ENCODE measurements around the gene CBX3.
"Not testable (repeated sequence)": the region's sequence is repeated elsewhere in the genome, so short reads cannot be mapped to it uniquely, and the experiment has no call there.

CBX3 gene

DNA sequence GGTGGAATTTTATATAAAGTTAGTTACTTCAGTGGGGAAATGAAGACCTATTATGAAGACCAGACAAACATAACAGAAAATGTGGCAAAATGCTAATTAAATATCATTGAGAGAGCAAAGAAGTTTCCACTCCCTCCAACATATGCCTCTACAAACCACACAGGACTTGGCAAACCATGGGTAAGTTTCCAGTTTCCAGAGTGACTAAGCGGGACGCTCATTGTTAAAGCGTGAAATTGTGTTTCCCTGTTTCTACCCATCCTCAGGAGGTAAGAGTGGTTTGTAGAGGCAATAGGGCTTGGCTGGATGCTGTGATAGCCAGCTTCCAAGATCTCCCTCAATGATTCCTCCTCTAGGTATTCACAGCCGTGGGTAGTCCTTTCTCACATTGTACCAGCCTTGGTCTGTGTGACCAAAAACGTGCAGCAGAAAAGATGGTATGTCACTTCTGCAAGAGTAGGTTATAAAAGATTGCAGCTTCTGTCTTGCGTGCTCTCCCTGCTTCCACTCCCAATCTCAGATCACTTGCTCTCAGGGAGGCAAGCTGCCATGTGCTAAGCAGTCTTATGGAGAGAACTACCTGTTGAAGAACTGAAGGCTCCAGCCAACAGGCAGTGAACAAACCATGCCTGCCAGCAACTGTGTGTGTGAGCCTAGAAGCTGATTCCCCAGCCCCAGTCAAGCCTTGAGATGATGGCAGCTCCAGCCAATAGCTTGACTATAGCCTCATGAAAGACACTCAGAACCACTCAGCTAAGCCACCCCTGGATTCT lies 35.7 kb downstream of the CBX3 start:
- H3K27me3 Mint-ChIP-seq: no peaks in the 10 kb centered on the region
- H3K27ac Mint-ChIP-seq: no peak overlapping the region
- H3K9me3 Mint-ChIP-seq: no peaks in the 10 kb centered on the region
- H3K36me3 Mint-ChIP-seq (ENCODE audit: low read depth): no peaks in the 10 kb centered on the region
- no peak overlapping the region for H3K4me3 Mint-ChIP-seq
- peaks cover 5% of the 10 kb centered on the region for H3K4me1 Mint-ChIP-seq (ENCODE audit: low read depth)

GRCh38 chr7:26238032-26238431 lies 36.5 kb downstream of the CBX3 start:
- no peak overlapping the region for H3K27ac Mint-ChIP-seq
- no peaks in the 10 kb centered on the region for H3K9me3 Mint-ChIP-seq
- H3K4me1 Mint-ChIP-seq (ENCODE audit: low read depth): peaks cover 5% of the 10 kb centered on the region
- H3K4me3 Mint-ChIP-seq: no peak overlapping the region
- no peaks in the 10 kb centered on the region for H3K36me3 Mint-ChIP-seq (ENCODE audit: low read depth)
- H3K27me3 Mint-ChIP-seq: no peaks in the 10 kb centered on the region

DNA sequence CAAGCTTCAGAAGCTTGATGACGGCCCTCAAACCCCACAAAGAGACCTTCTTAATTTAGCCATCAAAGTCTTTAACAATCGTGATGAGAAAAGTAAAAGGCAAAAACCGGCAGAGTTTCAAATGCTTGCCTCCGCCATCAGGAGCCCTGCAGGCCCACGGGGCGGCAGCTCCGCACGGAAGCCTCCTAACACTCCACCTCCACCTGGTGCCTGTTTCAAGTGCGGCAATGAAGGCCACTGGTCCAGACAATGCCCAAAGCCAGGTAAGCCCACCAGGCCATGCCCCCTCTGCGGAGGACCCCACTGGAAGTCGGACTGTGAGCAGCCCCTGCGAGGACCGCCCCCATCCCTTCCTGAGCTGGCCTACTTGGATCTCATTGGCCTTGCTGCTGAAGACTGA lies 43.6 kb downstream of the CBX3 start:
- Mint-ChIP-seq H3K27me3 (no peaks in the 10 kb centered on the region), H3K27ac (no peak overlapping the region), H3K4me3 (no peak overlapping the region), H3K9me3 (no peaks in the 10 kb centered on the region), H3K4me1 (ENCODE audit: low read depth) (no peaks in the 10 kb centered on the region), H3K36me3 (ENCODE audit: low read depth) (no peaks in the 10 kb centered on the region)

DNA sequence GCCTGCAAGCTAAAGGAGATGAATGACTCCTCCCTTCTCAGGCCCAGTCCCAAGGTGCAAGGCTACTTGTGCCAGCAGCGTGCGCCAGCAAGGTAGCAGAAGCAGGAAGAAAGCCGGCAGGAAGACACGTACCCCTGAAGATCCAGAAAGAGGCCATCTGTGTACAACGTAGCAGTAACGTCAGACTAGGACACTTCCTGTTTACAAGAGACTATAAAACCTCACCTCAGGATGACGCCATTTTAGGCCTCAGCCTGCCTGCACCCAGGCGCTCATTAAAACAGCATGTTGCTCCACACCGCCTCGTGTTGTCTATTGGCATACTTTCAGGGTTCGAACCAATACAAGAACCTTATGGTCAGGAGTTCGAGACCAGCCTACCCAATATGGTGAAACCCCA lies 48.7 kb downstream of the CBX3 start:
- no peaks in the 10 kb centered on the region for H3K27me3 Mint-ChIP-seq
- no peaks in the 10 kb centered on the region for H3K4me1 Mint-ChIP-seq (ENCODE audit: low read depth)
- H3K9me3 Mint-ChIP-seq: no peaks in the 10 kb centered on the region
- no peak overlapping the region for H3K4me3 Mint-ChIP-seq
- H3K36me3 Mint-ChIP-seq (ENCODE audit: low read depth): no peaks in the 10 kb centered on the region
- no peak overlapping the region for H3K27ac Mint-ChIP-seq

DNA sequence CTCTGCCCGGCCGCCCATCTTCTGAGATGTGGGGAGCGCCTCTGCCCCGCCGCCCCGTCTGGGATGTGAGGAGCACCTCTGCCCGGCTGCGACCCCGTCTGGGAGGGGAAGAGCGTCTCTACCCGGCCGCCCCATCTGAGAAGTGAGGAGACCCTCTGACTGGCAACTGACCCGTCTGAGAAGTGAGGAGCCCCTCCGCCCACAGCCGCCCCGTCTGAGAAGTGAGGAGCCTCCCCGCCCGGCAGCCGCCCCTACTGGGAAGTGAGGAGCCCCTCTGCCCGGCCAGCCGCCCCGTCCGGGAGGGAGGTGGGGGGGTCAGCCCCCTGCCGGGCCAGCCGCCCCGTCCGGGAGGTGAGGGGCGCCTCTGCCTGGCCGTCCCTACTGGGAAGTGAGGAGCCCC lies 60.3 kb downstream of the CBX3 start:
- not testable (repeated sequence) for H3K9me3 Mint-ChIP-seq; H3K4me3 Mint-ChIP-seq; H3K4me1 Mint-ChIP-seq (ENCODE audit: low read depth); H3K27ac Mint-ChIP-seq; H3K27me3 Mint-ChIP-seq; H3K36me3 Mint-ChIP-seq (ENCODE audit: low read depth)

Data from stimulated activated naive CD8-positive, alpha-beta T cell treated with anti-CD3 and anti-CD28 coated beads, Interleukin-15, Interleukin-2, amounts not matched to agents 100 ng/mL and 50 ng/mL, for 24 hours (primary cell).